CD4-positive, alpha-beta T cell treated with Interleukin-4 for 4 hours (primary cell): Measurements from ENCODE around the gene WAPL.
A peak's percentile ranks its signal among the peaks of the same experiment; 100 is the strongest.
"Not testable (repeated sequence)": the region's sequence is repeated elsewhere in the genome, so short reads cannot be mapped to it uniquely, and the experiment has no call there.

Experiments used
- DNase-seq: peaks from one replicate; pipeline ENCODE4 v3.0.0-alpha.2; 2020

WAPL gene

GRCh38 chr10:86521678-86522509, at the start of gene WAPL:
Gene WAPL, minus strand, starts transcription at chr10:86521792. Its CDS starts 3,723 bp downstream, at chr10:86518069.
- DNase-seq, result peak; percentile 89

- no peak for DNase-seq
Measured at GRCh38 chr10:86569335-86569734, 47.7 kb upstream of the WAPL start.

GRCh38 chr10:86566518-86566917, 44.9 kb upstream of the WAPL start:
- DNase-seq, result not testable (repeated sequence)

- not testable (repeated sequence) for DNase-seq
Measured at GRCh38 chr10:86563338-86563737, 41.7 kb upstream of the WAPL start.

- DNase-seq, result not testable (repeated sequence)
Measured at GRCh38 chr10:86558695-86559094, 37.1 kb upstream of the WAPL start.

GRCh38 chr10:86556933-86557649, 35.5 kb upstream of the WAPL start:
- DNase-seq, result no peak

GRCh38 chr10:86556532-86556931, 34.9 kb upstream of the WAPL start:
- DNase-seq, result no peak

- no peak for DNase-seq
Measured at GRCh38 chr10:86553639-86554038, 32.0 kb upstream of the WAPL start.

GRCh38 chr10:86553213-86553612, 31.6 kb upstream of the WAPL start:
- no peak for DNase-seq

- no peak for DNase-seq
Measured at GRCh38 chr10:86547296-86547695, 25.7 kb upstream of the WAPL start.

GRCh38 chr10:86545101-86545500, 23.5 kb upstream of the WAPL start:
- DNase-seq, result no peak

- DNase-seq, result no peak
Measured at GRCh38 chr10:86540016-86540415, 18.4 kb upstream of the WAPL start.

- DNase-seq, result no peak
Measured at GRCh38 chr10:86538547-86538946, 17.0 kb upstream of the WAPL start.

GRCh38 chr10:86538040-86538439, 16.4 kb upstream of the WAPL start:
- not testable (repeated sequence) for DNase-seq

GRCh38 chr10:86536294-86536861, 14.8 kb upstream of the WAPL start:
- peak; percentile 37 for DNase-seq

- peak; percentile 18 for DNase-seq
Measured at GRCh38 chr10:86535132-86535882, 13.7 kb upstream of the WAPL start.

GRCh38 chr10:86533328-86533727, 11.7 kb upstream of the WAPL start:
- no peak for DNase-seq

- DNase-seq, result not testable (repeated sequence)
Measured at GRCh38 chr10:86528736-86529135, 7.1 kb upstream of the WAPL start.

- no peak for DNase-seq
Measured at GRCh38 chr10:86526606-86527005, 5.0 kb upstream of the WAPL start.

GRCh38 chr10:86525713-86526112, 4.1 kb upstream of the WAPL start:
- DNase-seq, result not testable (repeated sequence)

- DNase-seq, result no peak
Measured at GRCh38 chr10:86524225-86524962, 2.8 kb upstream of the WAPL start.

GRCh38 chr10:86523348-86523747, 1.8 kb upstream of the WAPL start:
- no peak for DNase-seq
